Right lobe of liver (tissue), 6 donors: ENCODE results near the gene MYO3B. TPM values are rescaled to one million over a fixed set of nuclear protein-coding genes. Genes with fewer than 3 reads are reported as not detected.

Experiments
- ATAC-seq, 4 donors: fragments of 200-7000 bp; cut with Tn5 transposase; one replicate each; pipeline ENCODE4 v1.9.1; 2020; ENCODE audit warnings: mild to moderate bottlenecking in 4 of 4, moderate library complexity in 4 of 4
- DNase-seq, 3 donors: peaks; one replicate each; pipeline ENCODE4 v3.0.0-alpha.2; 2020
- H3K27ac ChIP-seq, 3 donors: fragments of 200-600 bp; one replicate each; pipeline ENCODE4 v1.8.0; 2022
- H3K27me3 ChIP-seq, 2 donors: fragments of 200-600 bp; one replicate each; pipeline ENCODE4 v1.8.0; 2022
- H3K36me3 ChIP-seq, 4 donors: fragments of 200-600 bp; sonication (generic) in 1 of 4; one replicate each; pipeline versions ENCODE4 v1.5.1 to v1.8.0; 2017 to 2022; ENCODE audit warnings: control low read depth in 1 of 4
- H3K4me1 ChIP-seq, 4 donors: fragments of 200-600 bp; sonication (generic) in 1 of 4; one replicate each; pipeline versions ENCODE4 v1.5.1 to v1.8.0; 2017 to 2022; ENCODE audit warnings: control low read depth in 1 of 4
- H3K4me3 ChIP-seq, 3 donors: fragments of 200-600 bp; one replicate each; pipeline ENCODE4 v1.8.0; 2022
- H3K9me3 ChIP-seq, 4 donors: fragments of 200-600 bp; sonication (generic) in 1 of 4; one replicate each; pipeline versions ENCODE4 v1.5.1 to v1.8.0; 2017 to 2022; ENCODE audit warnings: control low read depth in 1 of 4
- POLR2A ChIP-seq: fragments of 450-650 bp; IDR thresholded peaks from one replicate; pipeline ENCODE4 v1.6.1; 2017; ENCODE audit warnings: antibody characterized with exemption, mild to moderate bottlenecking
- WGBS: methylation state at CpG from one replicate; pipeline ENCODE4 v1.1.6; 2018; ENCODE audit warnings: low coverage, low lambda C conversion rate; ENCODE audit not compliant: insufficient coverage; ENCODE audit errors: missing lambda C conversion rate; 5-methylcytosine and 5-hydroxymethylcytosine counted together
- intact Hi-C, 2 donors: fragments of 100-400 bp; cut with DNase I; formaldehyde crosslinking; loops; one replicate each; pipeline versions ENCODE4 v1.11.2 to v1.14.1; 2022
- total RNA-seq, 6 experiments: library from RNA; depleted of rRNA in 2 of 6; stranded (reverse); fragments of >200 nt in 2 of 6; fragmentation: NEBNext Ultra II Directional in 3 of 6; extraction: Animal tissue kit (Norgen Biotek cat#: 25700) in 3 of 6; gene quantifications; one replicate each; pipeline versions ENCODE4 v1.1.0 to v1.2.4, GENCODE V29; 2016 to 2023
- TF ChIP-seq, protein P1 (sequence below), 4 donors: fragments of 200-600 bp in 3 of 4; fragments of 450-650 bp in 1 of 4; IDR thresholded peaks; one replicate each; pipeline versions ENCODE4 v1.5.1 to v1.8.0; 2016 to 2022; ENCODE audit warnings: antibody characterized with exemption in 4 of 4, mild to moderate bottlenecking in 2 of 4
- donor health status: DM: no; HTN: yes; CAD: no.
- donor health status: DM: no; HTN: no; CAD: no.
- donor health status: DM: no; HTN: no; CAD: no.
- donor health status: DM: no; HTN: yes; CAD: no.
- donor health status: DM: no; HTN: yes; CAD: no.

MYO3B gene
- total RNA-seq, 6 experiments from 2014 or later: 0.18 to 0.25 TPM; not detected in 4

DNA sequence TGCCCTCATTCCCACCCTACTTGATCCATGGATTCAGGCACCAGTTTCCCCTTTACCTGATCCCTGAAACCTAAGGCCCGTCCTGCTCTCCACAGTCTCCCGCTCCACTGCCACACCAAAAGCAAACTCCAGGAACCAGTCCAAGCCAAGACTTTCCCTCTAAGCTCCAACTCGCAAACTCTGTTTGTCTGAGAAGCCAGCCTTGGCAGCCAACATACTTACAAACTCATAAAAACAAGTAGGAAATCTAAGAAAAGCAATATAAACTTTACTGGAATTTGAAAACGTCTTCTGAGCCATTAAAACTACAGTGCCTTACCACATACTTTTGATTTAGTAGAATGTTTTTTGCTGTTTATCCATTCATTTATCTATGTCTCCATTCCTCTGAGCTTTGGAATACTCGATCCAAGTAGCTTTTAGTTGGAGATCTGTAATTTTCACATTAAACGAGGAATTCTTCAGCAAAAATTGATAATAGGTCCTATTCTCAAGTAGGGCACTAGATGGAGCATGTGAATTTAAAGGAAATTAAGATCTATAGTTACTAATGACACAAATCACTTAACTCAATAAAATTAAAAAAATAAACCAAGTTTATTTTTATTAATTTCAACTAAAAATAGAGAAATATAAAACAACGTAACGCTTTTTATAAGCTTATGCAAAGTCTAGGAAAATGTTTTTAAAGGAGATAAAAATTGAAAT is 199.7 kb downstream of the MYO3B start:
- 56% methylated on average over 8 of the region's 8 CpGs for WGBS
- H3K9me3 ChIP-seq: no peaks in the 10 kb centered on the region
- no peaks in the 10 kb centered on the region for H3K4me1 ChIP-seq
- intact Hi-C loops: loop anchor here in 1 of 2 donors (10.0 kb wide), 1 partner anchor 437 kb away; the partner anchor contains the start of gene GAD1
- no peak for TF ChIP-seq POLR2A
- TF ChIP-seq, protein P1, sequence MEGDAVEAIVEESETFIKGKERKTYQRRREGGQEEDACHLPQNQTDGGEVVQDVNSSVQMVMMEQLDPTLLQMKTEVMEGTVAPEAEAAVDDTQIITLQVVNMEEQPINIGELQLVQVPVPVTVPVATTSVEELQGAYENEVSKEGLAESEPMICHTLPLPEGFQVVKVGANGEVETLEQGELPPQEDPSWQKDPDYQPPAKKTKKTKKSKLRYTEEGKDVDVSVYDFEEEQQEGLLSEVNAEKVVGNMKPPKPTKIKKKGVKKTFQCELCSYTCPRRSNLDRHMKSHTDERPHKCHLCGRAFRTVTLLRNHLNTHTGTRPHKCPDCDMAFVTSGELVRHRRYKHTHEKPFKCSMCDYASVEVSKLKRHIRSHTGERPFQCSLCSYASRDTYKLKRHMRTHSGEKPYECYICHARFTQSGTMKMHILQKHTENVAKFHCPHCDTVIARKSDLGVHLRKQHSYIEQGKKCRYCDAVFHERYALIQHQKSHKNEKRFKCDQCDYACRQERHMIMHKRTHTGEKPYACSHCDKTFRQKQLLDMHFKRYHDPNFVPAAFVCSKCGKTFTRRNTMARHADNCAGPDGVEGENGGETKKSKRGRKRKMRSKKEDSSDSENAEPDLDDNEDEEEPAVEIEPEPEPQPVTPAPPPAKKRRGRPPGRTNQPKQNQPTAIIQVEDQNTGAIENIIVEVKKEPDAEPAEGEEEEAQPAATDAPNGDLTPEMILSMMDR (IDR thresholded peaks at IDR 0.05): no peak
- H3K27ac ChIP-seq: no peak overlapping the region
- no peaks in the 10 kb centered on the region for H3K27me3 ChIP-seq
- DNase-seq (no peak), ATAC-seq (no peak)
- H3K36me3 ChIP-seq: no peaks in the 10 kb centered on the region
- no peak overlapping the region for H3K4me3 ChIP-seq

DNA sequence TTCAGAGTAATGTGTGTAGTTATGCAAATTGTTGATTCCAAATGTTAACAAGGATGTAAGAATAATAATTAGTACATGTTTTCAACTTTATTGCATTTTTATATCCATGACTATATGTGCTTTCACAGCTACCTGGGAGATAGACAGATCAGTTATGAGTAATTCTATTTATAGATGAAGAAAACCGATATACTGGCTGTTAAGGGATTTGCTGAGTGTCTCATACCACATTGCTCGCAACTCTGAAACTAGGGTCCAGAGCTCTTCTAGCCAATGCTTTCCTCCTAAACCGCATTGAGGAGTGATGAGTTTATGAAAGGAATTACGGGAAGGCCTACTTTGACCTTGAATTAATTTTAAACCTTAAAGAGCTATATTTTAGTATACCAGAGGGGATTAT is 202.3 kb downstream of the MYO3B start:
- TF ChIP-seq, protein P1 (IDR thresholded peaks at IDR 0.05): no peak
- no peak for TF ChIP-seq POLR2A
- WGBS: 68% methylated on average over 4 of the region's 4 CpGs
- no peak for DNase-seq
- Histone ChIP-seq H3K4me3 (no peak overlapping the region), H3K9me3 (no peaks in the 10 kb centered on the region), H3K4me1 (no peaks in the 10 kb centered on the region), H3K27ac (no peak overlapping the region), H3K36me3 (no peaks in the 10 kb centered on the region), H3K27me3 (no peaks in the 10 kb centered on the region)
- intact Hi-C loops: no loop called here
- ATAC-seq: no peak

DNA sequence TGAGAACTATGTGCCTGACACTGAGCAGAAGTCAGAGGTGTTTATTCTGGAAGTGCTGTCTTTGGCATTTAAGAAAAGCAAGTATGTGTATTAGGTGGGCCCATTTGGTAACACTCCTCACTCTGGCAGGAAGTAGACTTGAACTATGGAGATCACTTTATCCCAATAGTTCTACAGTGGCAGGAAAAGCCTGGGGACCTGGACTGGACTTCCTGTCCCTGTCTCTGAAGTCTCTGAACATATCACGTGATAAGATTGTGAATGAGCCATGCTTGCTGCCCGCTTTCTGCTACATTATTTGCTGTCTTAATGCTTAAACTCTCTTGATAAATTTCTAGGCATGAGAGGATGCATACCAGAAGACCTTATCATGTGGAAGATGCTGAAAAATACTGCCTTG is 203.7 kb downstream of the MYO3B start:
- intact Hi-C loops: no loop called here
- 40% methylated on average over 1 of the region's 2 CpGs for WGBS
- H3K27me3 ChIP-seq: no peaks in the 10 kb centered on the region
- no peak for DNase-seq
- TF ChIP-seq, protein P1 (IDR thresholded peaks at IDR 0.05): no peak
- no peak for TF ChIP-seq POLR2A
- H3K27ac ChIP-seq: no peak overlapping the region
- H3K36me3 ChIP-seq: no peaks in the 10 kb centered on the region
- no peaks in the 10 kb centered on the region for H3K4me1 ChIP-seq
- no peak for ATAC-seq
- no peaks in the 10 kb centered on the region for H3K9me3 ChIP-seq
- no peak overlapping the region for H3K4me3 ChIP-seq

DNA sequence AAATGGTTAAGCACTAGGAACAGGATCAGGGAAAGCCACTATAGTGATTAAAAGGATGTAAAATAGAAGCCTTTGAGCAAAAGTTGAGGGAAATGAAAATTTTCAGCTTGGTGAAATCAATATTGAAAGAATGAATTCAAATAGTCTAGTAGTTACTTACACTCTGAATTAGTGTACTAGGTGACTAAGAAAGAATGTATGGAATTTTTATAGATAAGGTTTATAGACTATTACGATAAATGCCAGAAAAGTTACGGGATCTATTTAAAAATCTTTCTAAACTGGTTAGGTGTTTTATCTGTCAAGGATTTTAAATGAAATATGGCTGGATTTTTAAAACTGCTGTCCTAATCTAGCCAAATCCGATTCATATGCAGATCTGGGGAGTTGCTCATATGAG is 208.6 kb downstream of the MYO3B start:
- Histone ChIP-seq H3K27ac (no peak overlapping the region), H3K36me3 (no peaks in the 10 kb centered on the region), H3K27me3 (no peaks in the 10 kb centered on the region), H3K4me3 (no peak overlapping the region), H3K4me1 (no peaks in the 10 kb centered on the region), H3K9me3 (no peaks in the 10 kb centered on the region)
- TF ChIP-seq POLR2A: no peak
- TF ChIP-seq, protein P1 (IDR thresholded peaks at IDR 0.05): no peak
- intact Hi-C loops: no loop called here
- no peak for ATAC-seq
- WGBS: 51% methylated on average over 3 of the region's 3 CpGs
- no peak for DNase-seq
